Skin of body (tissue), 2 donors: Measurements from ENCODE around the gene GJB6. TPM values are rescaled to one million over a fixed set of nuclear protein-coding genes. Genes with fewer than 3 reads are reported as not detected.

ENCODE experiments used
- DNase-seq: peaks from one replicate; lab custom pipeline; 2025; lab: John Stamatoyannopoulos, UW
- total RNA-seq: library from RNA; depleted of rRNA; stranded (reverse); fragments of >200 nt; gene quantifications from one replicate; pipeline ENCODE4 v1.2.3, GENCODE V29; 2014

GJB6 gene
- total RNA-seq, 1 donor from 2014 or later = 120 TPM

DNA sequence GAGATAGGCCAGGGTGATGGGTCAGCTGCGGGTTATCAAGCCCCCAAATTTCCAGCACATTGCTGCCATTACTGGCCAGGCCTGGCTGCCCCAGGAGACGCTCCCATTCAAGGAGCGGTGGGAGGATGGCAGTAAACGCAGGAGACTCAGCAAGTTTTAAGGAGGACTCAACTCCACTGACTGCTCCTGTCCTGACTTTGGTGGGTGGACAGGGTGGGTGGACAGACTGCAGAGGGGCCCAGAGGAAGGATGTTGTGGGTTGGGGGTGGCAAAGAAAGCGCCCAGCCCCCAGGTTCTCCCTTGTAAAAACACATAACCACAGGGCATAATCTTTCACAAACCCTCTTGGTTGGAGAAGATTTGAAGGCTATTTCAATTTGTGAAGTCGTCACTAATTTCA lies 4.4 kb downstream of the GJB6 start:
- DNase-seq = no peak

DNA sequence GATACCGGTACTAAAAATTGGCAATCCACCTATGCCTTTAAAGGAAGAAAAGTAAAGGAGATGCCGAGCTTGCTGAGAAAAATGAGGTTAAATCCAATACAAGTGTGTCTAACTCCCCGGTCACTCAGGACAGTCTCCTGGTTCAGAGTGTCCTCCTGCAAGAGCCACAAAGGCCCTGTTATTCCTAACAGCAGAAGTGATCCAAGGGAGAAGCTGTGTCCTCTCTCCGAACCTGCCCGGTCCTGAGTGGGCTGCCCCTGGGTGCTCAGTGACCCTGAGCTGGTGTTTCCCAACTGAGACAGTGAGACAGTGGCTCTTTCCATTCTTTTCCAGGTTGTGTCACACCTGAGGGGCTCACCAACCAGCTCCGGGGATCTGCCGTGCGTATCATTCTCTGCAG lies 4.8 kb downstream of the GJB6 start:
- DNase-seq = no peak

DNA sequence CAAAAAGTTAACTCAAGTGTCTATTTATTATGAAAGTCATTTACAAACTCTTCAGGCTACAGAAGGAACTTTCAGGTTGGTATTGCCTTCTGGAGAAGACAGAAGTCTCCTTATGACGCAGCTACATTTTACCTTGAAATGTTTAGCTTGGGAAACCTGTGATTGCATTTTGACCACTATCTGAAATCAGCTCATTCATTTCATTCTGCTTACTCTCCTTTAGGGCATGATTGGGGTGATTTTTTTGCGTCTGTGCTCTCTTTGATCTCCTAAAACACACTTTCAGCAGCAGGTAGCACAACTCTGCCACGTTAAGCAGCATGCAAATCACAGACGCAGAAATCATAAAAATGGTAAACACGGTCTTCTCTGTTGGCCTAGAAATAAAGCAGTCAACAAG lies 9.6 kb downstream of the GJB6 start:
- DNase-seq = no peak

DNA sequence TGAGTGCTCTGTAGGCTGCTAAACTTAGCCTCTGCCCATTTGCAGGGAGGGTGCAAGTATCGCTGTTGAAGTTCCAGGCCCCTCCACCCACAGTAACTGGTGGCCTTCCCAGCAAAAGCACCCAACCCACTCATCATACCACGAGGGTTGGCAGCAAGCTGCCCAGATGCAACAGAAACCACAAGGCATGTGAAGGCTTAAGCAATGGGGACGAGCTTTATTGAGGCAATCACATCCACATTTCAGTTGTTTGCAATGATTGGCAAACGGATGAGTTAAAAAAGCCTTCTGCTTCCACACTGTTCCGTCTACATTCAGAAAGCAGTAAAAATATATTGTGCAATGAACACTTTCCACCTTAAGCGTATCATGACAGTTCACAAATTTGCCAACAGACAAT lies 10.3 kb downstream of the GJB6 start:
- no peak for DNase-seq

DNA sequence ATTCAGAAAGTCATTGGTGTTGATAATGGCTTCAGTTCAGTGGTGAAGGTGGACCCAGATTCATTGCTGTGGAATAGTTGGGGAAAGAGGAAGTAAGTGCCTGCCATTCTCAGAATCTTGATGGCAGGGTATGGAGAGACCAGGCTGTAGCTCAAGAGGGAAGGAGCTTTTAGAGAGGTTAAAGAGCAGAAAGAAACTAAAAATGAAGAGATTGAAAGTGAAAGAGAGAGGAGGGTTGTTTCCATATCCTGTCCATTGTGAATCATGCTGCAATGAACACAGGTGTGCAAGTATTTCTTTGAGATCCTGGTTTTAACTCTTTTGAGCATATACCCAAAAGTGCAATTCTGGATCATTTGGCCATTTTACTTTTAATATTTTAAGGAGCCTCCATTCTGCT lies 12.5 kb downstream of the GJB6 start:
- no peak for DNase-seq

DNA sequence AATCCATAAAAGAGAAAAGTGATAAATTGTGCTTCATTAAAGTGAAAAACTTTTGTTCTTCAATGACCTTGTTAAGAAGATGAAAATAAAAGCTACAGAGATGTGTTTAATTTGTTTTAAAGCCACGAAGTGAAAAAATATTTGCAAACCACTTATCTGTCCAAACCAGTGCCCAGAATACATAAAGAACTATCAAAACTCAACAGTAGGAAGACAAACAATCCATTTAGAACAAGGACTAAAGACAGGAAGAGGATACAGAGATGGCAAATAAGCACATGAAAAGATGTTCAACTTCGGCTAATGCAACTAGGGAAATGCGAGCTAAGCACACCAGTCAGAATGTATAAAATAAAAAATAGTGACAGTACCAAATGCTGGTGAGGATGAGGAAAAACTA lies 15.0 kb downstream of the GJB6 start:
- no peak for DNase-seq

DNA sequence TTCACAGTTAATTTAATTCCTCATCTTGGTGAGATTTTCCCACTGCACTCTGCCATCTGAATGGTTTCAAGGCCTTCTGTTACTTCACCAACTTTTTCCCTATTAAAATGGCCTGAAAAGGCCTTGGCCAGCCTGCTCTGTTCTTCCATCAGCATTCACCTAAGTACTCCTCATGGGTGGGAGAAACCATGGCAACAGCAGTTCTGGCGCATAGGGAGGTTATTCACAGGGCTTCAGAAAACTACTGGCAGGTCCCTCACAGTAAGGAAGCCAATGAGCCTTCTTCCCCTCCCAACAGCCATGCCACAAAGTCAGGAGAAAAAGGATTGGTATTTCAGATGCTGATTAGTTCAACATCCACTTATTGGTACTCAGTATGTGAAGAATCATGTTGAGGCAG lies 22.2 kb downstream of the GJB6 start:
- DNase-seq = no peak

DNA sequence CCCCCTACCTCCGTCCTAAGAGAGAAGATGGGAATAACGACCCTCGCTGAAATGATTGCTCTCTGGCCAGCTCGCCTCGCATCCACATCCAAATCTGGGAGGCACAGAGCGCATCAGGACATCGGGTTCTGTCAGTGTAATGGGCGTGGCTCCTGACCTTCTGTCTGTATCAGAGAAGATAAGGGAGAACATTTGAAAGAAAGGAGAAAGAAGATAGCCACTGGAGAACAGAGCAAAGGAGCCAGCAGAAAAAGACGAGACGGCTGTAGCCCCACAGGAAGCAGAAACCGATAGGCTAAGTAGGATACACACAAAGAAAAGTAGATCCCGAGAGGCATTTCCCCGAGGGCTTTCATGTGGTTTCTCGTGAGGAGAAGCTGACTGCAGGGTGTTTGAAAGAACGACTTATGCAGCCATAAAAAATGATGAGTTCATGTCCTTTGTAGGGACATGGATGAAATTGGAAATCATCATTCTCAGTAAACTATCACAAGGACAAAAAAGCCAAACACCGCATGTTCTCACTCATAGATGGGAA lies 25.4 kb downstream of the GJB6 start:
- DNase-seq = no peak

DNA sequence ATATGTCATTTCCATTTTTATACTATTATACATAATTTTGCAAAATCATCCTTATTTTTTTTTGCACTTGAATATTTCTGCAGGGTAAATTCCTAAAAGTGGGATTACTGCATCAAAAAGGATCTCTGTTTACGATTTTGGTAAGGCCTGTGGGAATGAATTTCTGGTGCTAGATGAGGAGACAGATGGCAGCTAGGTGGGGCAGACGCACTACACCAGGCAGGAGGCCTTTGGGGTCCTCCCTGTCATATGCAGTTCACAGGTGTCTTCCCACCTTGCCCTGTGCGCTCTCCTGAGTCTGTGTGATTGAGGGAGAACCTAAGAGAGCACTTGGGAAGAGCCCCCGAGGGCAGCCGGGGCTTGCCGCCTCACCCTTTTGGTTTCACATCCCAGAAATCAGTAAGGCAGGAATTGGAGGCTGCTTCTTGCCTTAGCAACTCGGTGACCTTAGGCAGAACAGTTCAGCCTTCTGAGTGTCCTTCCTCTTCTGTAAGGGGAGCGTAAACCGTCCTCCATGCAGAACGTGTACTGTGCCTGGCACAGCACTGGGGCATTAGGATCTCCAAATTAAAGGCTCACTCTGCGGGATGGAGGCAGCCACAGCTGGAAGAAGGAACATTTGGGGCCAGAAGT lies 25.9 kb downstream of the GJB6 start:
- DNase-seq = no peak

DNA sequence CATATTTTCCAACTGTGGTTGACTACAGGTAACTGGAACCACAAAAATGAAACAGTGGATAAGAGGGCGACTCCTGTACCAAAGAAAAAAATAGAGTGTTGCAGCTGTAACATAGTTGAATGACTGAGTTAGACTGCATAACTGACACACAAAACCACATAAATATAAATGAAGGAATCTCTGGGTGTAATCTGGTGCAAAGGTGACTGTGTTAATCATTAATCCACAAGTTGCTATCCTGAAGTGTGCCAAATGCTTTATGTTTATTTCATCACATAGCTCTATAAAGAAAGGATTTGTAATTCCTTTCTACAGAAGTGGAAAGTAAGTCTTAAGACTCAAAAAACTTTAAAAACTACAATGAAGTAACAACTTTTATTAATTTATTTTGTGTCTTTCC lies 33.3 kb downstream of the GJB6 start:
- DNase-seq = no peak

DNA sequence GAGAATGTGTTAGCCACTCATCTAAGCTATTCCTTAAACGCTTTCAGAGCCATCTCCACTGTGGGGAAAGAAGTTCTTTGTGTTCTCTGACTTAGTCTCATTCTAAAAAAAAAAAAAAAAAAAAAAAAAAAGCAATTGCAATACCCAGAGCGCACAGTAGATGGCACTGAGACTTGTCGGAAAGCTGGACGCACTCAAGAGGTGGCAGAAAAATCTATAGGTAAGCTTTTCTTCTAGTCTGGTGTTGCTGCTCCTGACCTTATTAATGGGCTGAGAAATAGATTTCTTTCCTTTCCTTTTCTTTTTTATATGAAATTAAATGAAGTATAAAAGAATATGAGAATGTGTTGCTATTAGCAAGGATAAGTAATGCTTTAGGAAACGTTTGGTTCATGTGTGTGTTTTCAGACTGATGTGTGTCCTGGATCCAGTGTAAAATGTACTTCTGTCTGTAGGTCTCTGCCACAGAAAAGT lies 34.7 kb downstream of the GJB6 start:
- DNase-seq = peak; percentile 39

DNA sequence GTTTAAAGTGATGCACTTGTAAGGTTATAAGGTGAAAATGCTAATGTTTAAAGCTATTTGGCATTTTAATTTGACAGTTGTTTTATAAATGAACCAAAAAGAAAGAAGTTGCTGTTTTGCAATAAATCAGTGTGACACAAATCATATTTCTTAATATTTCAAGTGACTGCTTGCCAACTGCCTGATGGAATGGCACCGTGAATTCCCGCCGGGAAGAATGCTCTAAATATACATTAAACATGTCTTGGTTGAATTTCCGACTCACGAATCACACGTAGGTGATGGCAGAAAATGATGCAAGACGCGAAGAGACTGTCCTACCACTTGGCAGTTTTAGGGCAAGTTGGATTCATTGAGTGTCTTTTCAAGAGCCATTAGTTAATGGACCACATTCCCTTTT lies 36.3 kb downstream of the GJB6 start:
- no peak for DNase-seq

DNA sequence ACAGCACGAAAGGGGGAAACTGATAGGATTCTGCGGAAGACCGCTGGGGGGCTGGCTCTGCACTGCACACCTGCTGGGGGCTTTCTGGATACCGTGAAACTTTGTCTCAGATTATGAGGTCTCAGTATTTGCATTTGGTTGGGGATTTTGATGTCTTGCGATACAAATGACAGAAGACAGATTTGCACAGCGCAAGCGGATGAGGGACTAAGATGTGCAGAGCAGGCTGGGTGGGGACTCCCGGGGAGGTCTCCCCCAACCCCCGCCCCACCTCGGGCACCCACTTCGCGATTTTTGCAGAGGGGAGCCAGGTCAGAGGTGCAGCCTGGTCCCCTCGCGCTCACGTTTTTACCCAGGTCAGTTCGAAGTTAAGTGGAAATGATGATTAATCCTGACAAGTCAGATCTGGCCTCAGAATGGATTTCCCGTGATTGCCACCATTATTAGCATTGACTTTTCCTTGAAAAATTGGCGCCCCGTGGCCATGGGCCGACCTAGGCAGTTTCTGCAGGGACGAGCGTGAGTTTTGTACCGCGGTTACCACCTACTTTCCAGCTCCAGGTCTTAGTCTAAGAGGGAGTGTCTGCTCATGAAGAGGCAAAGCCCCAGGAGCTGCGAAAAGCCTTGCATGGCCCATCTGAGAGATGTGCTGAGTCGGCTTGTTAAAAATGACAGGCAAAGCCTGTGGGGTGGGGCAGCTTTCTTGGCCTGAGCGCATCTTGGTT lies 38.0 kb downstream of the GJB6 start:
- DNase-seq = no peak

DNA sequence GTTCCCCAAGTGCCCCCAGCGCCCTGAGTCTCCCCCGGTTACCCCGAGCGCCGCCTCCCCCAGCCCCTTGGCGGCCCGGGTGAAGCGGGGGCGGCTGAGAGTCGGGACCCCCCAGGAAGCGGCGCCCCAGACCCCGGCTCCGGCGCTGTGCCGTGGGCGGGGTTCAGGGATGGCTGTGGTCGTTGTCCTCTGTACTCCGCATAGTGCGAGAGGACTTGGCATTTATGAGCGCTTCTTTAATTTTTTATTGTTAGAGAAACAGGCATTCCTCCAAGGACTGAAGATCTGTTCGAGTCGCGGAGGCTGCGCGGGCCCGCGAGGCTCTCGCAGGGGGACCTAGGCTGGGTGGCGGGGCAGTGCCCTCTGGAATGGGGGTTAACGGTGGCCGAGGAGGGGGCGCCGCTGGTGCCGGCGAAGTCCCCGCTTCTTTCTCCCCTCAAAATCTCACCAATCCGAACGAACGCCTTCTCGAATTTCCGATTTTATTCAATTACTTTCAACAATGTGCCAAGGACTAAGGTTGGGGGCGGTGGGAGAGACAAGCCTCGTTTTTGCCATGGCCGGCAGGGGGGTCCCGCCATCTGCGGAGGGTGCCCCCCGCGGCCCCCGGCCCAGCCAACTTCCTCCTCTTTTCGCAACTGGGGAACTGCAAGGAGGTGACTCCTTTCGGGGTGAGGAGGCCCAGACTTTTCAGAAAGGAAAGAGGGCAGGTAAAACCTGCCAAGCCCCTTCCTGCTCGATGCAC lies 38.8 kb downstream of the GJB6 start:
- DNase-seq = no peak

DNA sequence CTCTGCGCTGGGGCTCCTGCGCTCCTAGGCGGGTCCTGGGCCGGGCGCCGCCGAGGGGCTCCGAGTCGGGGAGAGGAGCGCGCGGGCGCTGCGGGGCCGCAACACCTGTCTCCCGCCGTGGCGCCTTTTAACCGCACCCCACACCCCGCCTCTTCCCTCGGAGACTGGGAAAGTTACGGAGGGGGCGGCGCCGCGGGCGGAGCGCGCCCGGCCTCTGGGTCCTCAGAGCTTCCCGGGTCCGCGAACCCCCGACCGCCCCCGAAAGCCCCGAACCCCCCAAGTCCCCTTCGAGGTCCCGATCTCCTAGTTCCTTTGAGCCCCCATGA lies 39.3 kb downstream of the GJB6 start, which contains the start of gene GJB2:
Gene GJB2 (minus strand): TSS at position 103 of the 326 bp plus-strand sequence. CDS start 3,357 bp downstream, outside the sequence.
- no peak for DNase-seq

DNA sequence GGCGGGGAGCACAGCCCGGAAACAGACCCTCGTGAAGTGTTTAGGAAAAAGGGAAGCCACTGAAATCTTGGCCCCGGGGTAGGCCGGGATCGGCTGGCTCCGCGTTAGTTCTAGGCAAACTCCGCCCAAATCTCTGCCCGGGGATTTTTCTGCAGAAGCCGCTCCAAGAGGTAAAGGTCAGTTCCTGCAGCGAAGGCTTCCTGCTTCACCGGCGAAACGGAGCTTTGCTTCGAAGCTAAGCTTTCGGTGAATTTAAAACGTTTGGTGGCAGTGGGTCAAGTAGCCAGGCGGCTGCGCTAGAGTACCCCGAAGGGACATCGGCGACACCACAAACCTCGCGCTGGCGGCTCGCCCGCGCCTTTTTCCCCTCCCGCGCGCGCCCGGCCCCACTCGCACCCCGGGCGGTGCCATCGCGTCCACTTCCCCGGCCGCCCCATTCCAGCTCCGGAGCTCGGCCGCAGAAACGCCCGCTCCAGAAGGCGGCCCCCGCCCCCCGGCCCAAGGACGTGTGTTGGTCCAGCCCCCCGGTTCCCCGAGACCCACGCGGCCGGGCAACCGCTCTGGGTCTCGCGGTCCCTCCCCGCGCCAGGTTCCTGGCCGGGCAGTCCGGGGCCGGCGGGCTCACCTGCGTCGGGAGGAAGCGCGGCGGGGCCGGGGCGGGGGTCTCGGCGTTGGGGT lies 39.8 kb downstream of the GJB6 start:
- no peak for DNase-seq

DNA sequence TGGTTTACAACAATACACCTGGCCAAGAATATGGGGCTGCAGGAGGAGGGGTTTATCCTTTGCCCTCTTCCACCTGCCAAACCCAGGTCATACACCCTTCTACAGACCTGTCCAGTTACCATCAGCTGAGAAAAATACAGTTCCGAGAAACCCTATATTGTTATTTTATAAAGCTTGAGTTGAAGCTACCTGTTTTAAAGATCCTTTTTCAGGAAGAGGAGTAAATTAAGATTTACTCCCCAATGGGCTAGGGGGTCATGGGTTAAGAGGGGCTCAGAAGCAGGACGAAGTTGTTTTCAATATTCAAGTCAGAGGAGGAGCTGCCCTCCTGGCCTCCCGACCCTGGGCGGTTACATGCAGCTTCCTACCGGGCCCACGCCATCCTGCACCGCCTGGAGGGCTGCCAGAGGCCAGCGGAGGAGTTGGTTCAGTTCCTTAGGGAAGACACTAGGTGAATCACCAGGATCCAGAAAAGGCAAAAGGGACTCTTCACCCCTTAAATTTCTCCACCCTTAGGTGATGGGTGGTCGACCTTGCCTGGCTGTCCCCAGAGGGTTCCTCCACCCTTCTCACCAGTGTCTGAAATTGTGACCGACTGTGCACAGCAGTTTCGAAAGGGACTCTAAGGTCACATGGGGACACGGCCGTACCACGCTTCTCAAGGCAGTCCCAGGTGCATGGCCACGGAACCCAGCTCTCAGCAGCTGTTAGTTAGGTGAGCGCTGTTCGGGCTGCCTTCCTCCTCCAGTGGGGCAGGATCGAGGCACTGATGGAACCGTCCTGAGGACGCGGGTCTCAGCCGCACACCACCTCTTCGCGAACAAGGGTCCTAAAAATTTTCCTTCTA lies 40.6 kb downstream of the GJB6 start:
- no peak for DNase-seq

DNA sequence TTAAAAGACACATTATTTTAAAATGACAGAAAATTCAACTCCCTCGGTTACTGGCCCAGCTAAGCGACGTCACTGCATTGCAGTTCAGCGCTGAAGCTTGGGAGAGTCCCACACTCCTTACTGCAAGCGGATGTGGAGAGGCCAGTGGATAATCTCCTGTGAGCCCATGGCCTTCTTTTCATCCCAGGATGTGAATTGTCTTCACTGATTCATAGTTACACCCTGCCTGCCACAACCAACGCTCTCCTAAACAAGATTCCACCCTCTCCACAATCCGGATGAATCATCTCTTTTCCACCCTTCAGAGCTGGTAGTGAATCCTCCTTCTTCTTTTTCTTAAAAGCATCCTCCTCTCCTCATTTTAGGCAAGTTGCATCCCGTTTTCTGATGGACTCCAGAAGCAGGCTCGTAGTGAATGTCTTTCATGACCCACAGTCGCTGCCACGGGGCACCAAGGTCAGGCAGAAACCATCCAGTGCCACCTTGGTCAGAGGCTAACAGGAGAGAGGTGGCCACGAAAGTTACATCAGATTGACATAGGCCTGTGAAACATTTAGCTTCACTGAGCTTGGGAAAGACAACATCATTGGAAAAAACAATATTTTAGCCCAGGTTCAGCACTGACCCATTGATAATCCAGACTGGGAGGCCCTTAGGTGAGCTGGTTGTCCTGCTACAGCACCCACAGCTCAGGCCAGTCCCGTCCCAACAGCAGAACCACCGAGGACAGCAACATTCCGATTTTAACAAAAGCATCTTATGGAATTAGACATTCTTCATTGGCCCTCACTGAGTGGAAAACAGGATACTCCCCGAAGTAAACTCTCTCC lies 41.4 kb downstream of the GJB6 start:
- no peak for DNase-seq

DNA sequence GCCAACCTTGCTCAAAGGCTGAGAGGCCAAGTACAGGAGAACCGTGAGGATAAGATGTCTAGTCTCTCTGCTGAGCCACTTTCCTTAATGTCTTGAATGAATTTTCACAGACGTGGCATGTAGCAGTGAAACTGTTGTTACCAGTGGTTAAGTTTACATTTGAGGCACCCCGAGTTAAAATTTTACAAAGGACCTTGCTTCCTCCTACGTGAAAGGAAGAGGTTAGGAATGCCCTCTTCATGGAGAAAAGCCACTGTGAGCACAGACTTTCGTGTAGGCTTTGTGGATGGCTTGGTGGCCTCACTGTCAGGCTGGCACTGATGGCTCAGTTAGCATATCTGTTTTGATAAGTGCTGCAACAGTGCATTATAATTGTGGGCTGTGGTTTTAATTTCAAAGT lies 42.0 kb downstream of the GJB6 start:
- DNase-seq = no peak
